ENCODE measurements around the gene EPB41L4B. TPM values are rescaled to one million over a fixed set of nuclear protein-coding genes. Genes with fewer than 3 reads are reported as not detected.

Gene EPB41L4B
- total and polyA plus RNA-seq, 2 of the 13 experiments (the other 11 are each of a cell fraction or from before 2014, with no cell fraction given): 17.6 to 22.1 TPM

DNA sequence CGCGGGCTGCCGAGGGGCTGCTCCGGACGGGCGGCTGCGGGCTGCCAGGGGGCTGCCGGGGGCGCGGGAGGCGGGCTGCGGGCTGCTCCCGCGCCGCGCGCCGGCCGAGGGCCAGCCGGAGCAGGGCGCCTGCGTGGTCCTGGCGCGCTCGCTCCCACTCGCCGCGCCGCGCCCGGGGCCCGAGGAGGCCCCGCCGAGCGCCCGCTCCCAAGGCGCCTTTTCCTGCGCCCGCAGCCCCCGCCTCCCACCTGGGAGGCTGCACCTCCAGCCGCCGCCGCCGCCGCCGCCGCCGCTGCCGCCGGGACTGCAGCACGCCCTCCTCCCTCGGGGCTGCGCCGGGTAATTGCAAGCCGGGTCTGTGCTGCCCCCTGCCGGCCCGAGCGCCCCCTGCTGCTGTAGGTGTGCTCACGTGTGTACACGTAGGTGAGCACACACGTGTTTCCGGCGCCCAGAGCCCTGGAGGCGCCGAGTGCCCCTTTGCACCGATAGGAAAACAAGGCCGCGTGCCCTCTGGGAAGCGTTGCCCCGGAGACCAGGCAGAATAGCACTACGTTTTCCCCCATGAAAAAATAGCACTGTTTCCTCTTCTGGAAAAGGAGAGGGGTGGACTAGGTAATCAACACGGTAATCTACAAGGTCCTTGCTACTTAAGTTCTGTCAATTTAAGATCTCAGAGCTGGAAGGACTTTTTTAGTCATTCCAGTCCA is at the start of gene EPB41L4B (continued):
- peak; percentile 89; the same call in 1 of the 2 replicates for TF ChIP-seq ZNF616 (CRISPR knock-in tag; IDR thresholded peaks at IDR 0.05; ENCODE audit: low read depth)
- TF ChIP-seq PHF21A (CRISPR knock-in tag; IDR thresholded peaks at IDR 0.05): peak; percentile 86
- TF ChIP-seq KMT2A (CRISPR knock-in tag; IDR thresholded peaks at IDR 0.05): peak; percentile 84
- TF ChIP-seq, protein P1, sequence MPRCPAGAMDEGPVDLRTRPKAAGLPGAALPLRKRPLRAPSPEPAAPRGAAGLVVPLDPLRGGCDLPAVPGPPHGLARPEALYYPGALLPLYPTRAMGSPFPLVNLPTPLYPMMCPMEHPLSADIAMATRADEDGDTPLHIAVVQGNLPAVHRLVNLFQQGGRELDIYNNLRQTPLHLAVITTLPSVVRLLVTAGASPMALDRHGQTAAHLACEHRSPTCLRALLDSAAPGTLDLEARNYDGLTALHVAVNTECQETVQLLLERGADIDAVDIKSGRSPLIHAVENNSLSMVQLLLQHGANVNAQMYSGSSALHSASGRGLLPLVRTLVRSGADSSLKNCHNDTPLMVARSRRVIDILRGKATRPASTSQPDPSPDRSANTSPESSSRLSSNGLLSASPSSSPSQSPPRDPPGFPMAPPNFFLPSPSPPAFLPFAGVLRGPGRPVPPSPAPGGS (CRISPR knock-in tag; IDR thresholded peaks at IDR 0.05): 0 out of 2 replicates have a peak, but pooled peaks have one; percentile 53
- TF ChIP-seq SP5 (CRISPR knock-in tag; IDR thresholded peaks at IDR 0.05; ENCODE audit: borderline replicate concordance, low read depth): peak; percentile 25; the same call in 1 of the 2 replicates
- TF ChIP-seq, protein P2, sequence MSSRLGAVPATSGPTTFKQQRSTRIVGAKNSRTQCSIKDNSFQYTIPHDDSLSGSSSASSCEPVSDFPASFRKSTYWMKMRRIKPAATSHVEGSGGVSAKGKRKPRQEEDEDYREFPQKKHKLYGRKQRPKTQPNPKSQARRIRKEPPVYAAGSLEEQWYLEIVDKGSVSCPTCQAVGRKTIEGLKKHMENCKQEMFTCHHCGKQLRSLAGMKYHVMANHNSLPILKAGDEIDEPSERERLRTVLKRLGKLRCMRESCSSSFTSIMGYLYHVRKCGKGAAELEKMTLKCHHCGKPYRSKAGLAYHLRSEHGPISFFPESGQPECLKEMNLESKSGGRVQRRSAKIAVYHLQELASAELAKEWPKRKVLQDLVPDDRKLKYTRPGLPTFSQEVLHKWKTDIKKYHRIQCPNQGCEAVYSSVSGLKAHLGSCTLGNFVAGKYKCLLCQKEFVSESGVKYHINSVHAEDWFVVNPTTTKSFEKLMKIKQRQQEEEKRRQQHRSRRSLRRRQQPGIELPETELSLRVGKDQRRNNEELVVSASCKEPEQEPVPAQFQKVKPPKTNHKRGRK (CRISPR knock-in tag; IDR thresholded peaks at IDR 0.05): no peak
- TF ChIP-seq, protein P3, sequence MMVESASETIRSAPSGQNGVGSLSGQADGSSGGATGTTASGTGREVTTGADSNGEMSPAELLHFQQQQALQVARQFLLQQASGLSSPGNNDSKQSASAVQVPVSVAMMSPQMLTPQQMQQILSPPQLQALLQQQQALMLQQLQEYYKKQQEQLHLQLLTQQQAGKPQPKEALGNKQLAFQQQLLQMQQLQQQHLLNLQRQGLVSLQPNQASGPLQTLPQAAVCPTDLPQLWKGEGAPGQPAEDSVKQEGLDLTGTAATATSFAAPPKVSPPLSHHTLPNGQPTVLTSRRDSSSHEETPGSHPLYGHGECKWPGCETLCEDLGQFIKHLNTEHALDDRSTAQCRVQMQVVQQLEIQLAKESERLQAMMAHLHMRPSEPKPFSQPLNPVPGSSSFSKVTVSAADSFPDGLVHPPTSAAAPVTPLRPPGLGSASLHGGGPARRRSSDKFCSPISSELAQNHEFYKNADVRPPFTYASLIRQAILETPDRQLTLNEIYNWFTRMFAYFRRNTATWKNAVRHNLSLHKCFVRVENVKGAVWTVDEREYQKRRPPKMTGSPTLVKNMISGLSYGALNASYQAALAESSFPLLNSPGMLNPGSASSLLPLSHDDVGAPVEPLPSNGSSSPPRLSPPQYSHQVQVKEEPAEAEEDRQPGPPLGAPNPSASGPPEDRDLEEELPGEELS (CRISPR knock-in tag; IDR thresholded peaks at IDR 0.05): peak; percentile 88
- TF ChIP-seq LCORL (IDR thresholded peaks at IDR 0.05): no peak
- peak; percentile 82 for TF ChIP-seq LCORL (CRISPR knock-in tag; IDR thresholded peaks at IDR 0.05)
- TF ChIP-seq ZMYM3 (CRISPR knock-in tag; IDR thresholded peaks at IDR 0.05): peak; percentile 68; the same call in 1 of the 2 replicates
- 0 out of 2 replicates have a peak, but pooled peaks have one; percentile 51 for TF ChIP-seq ZBTB20 (CRISPR knock-in tag; IDR thresholded peaks at IDR 0.05; ENCODE audit: borderline replicate concordance, low read depth)
- peak; percentile 96; the same call in 1 of the 2 replicates for TF ChIP-seq FOXC1 (CRISPR knock-in tag; IDR thresholded peaks at IDR 0.05; ENCODE audit: borderline replicate concordance)
- TF ChIP-seq, protein P4, sequence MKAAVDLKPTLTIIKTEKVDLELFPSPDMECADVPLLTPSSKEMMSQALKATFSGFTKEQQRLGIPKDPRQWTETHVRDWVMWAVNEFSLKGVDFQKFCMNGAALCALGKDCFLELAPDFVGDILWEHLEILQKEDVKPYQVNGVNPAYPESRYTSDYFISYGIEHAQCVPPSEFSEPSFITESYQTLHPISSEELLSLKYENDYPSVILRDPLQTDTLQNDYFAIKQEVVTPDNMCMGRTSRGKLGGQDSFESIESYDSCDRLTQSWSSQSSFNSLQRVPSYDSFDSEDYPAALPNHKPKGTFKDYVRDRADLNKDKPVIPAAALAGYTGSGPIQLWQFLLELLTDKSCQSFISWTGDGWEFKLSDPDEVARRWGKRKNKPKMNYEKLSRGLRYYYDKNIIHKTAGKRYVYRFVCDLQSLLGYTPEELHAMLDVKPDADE (CRISPR knock-in tag; IDR thresholded peaks at IDR 0.05): no peak
- TF ChIP-seq FOXP1 (IDR thresholded peaks at IDR 0.05): no peak
- peak; percentile 52; the same call in 1 of the 2 replicates for TF ChIP-seq FOXP1 (CRISPR knock-in tag; IDR thresholded peaks at IDR 0.05)
- TF ChIP-seq ZNF772 (CRISPR knock-in tag; IDR thresholded peaks at IDR 0.05): peak; percentile 87
- TF ChIP-seq AGO1 (IDR thresholded peaks at IDR 0.05; ENCODE audit: low read depth, low read length, poor library complexity, severe bottlenecking): no peak
- TF ChIP-seq, protein P5, sequence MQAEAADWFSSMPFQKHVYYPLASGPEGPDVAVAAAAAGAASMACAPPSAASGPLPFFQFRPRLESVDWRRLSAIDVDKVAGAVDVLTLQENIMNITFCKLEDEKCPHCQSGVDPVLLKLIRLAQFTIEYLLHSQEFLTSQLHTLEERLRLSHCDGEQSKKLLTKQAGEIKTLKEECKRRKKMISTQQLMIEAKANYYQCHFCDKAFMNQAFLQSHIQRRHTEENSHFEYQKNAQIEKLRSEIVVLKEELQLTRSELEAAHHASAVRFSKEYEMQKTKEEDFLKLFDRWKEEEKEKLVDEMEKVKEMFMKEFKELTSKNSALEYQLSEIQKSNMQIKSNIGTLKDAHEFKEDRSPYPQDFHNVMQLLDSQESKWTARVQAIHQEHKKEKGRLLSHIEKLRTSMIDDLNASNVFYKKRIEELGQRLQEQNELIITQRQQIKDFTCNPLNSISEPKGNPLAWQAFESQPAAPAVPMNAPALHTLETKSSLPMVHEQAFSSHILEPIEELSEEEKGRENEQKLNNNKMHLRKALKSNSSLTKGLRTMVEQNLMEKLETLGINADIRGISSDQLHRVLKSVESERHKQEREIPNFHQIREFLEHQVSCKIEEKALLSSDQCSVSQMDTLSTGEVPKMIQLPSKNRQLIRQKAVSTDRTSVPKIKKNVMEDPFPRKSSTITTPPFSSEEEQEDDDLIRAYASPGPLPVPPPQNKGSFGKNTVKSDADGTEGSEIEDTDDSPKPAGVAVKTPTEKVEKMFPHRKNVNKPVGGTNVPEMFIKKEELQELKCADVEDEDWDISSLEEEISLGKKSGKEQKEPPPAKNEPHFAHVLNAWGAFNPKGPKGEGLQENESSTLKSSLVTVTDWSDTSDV (CRISPR knock-in tag; IDR thresholded peaks at IDR 0.05): no peak; the same call in 1 of the 2 replicates

Measured in HepG2 (cell line).